ENCODE measurements around the gene RELL2. TPM values are rescaled to one million over a fixed set of nuclear protein-coding genes. Genes with fewer than 3 reads are reported as not detected.

Gene RELL2
- total and polyA plus RNA-seq, 2 experiments from 2014 or later, result 2.1 to 2.8 TPM

- Histone ChIP-seq H2AFZ (no peak overlapping the region), H3K4me3 (no peak overlapping the region), H3K79me2 (ENCODE audit: insufficient read depth) (peaks cover 16% of the 10 kb centered on the region), H3F3A (ENCODE audit: insufficient read depth) (peaks cover 14% of the 10 kb centered on the region; the same call in 1 of the 2 replicates), H3K4me1 (ENCODE audit: insufficient read depth) (peaks cover 12% of the 10 kb centered on the region), H3K27me3 (replicated peaks; ENCODE audit: insufficient read depth) (no peaks in the 10 kb centered on the region), H3K9me2 (ENCODE audit: insufficient read depth) (no peaks in the 10 kb centered on the region), H3K9ac (no peak overlapping the region), H4K20me1 (ENCODE audit: insufficient read depth) (no peaks in the 10 kb centered on the region), H3K27ac (no peak overlapping the region), H3K9me3 (ENCODE audit: low read depth) (no peaks in the 10 kb centered on the region), H3K36me3 (ENCODE audit: low read depth) (no peaks in the 10 kb centered on the region; the same call in 1 of the 2 replicates), H3K4me2 (ENCODE audit: unreplicated experiment) (no peak overlapping the region)
- TF ChIP-seq EZH2phosphoT487 (IDR thresholded peaks at IDR 0.05; ENCODE audit: insufficient read depth, low read depth), result no peak
- no peak for TF ChIP-seq EZH2 (IDR thresholded peaks at IDR 0.05; ENCODE audit: insufficient read depth, poor library complexity, severe bottlenecking)
- 95 to 100% methylated on average over 2 to 3 of the region's 3 CpGs for WGBS, 2 experiments (ENCODE audit: low coverage in 1 of 2, low lambda C conversion rate in 2 of 2, missing lambda C conversion rate in 2 of 2)
- no peak for DNase-seq
- in situ Hi-C loops (cut with MboI), result no loop called here
Measured at GRCh38 chr5:141640051-141640415, 3.2 kb downstream of the RELL2 start.

GRCh38 chr5:141640698-141641097 lies 3.9 kb downstream of the RELL2 start:
- Histone ChIP-seq H3F3A (ENCODE audit: insufficient read depth) (peaks cover 14% of the 10 kb centered on the region; the same call in 1 of the 2 replicates), H3K36me3 (ENCODE audit: low read depth) (peaks cover 3% of the 10 kb centered on the region; the same call in 1 of the 2 replicates), H3K9me2 (ENCODE audit: insufficient read depth) (no peaks in the 10 kb centered on the region), H3K79me2 (ENCODE audit: insufficient read depth) (peaks cover 9% of the 10 kb centered on the region), H3K27ac (no peak overlapping the region), H3K27me3 (replicated peaks; ENCODE audit: insufficient read depth) (no peaks in the 10 kb centered on the region), H2AFZ (no peak overlapping the region), H4K20me1 (ENCODE audit: insufficient read depth) (no peaks in the 10 kb centered on the region), H3K4me2 (ENCODE audit: unreplicated experiment) (no peak overlapping the region), H3K4me3 (no peak overlapping the region), H3K9ac (no peak overlapping the region), H3K4me1 (ENCODE audit: insufficient read depth) (peaks cover 6% of the 10 kb centered on the region), H3K9me3 (ENCODE audit: low read depth) (no peaks in the 10 kb centered on the region)
- no peak for TF ChIP-seq EZH2 (IDR thresholded peaks at IDR 0.05; ENCODE audit: insufficient read depth, poor library complexity, severe bottlenecking)
- no peak for TF ChIP-seq EZH2phosphoT487 (IDR thresholded peaks at IDR 0.05; ENCODE audit: insufficient read depth, low read depth)
- WGBS, 2 experiments (ENCODE audit: low coverage in 1 of 2, low lambda C conversion rate in 2 of 2, missing lambda C conversion rate in 2 of 2), result 85 to 88% methylated on average over 8 to 9 of the region's 9 CpGs
- DNase-seq, result no peak
- in situ Hi-C loops (cut with MboI), result no loop called here

- DNase-seq, result peak; percentile 80
- Histone ChIP-seq H3K79me2 (ENCODE audit: insufficient read depth) (no peaks in the 10 kb centered on the region), H2AFZ (no peak overlapping the region), H3K9me3 (ENCODE audit: low read depth) (no peaks in the 10 kb centered on the region), H3K4me2 (ENCODE audit: unreplicated experiment) (no peak overlapping the region), H4K20me1 (ENCODE audit: insufficient read depth) (no peaks in the 10 kb centered on the region), H3K4me1 (ENCODE audit: insufficient read depth) (peaks cover 5% of the 10 kb centered on the region; the same call in 1 of the 2 replicates), H3K9ac (no peak overlapping the region), H3F3A (ENCODE audit: insufficient read depth) (peaks cover 14% of the 10 kb centered on the region; the same call in 1 of the 2 replicates), H3K4me3 (no peak overlapping the region), H3K27ac (no peak overlapping the region), H3K27me3 (replicated peaks; ENCODE audit: insufficient read depth) (no peaks in the 10 kb centered on the region), H3K36me3 (ENCODE audit: low read depth) (peaks cover 5% of the 10 kb centered on the region; the same call in 1 of the 2 replicates), H3K9me2 (ENCODE audit: insufficient read depth) (no peaks in the 10 kb centered on the region)
- WGBS, 2 experiments (ENCODE audit: low coverage in 1 of 2, low lambda C conversion rate in 2 of 2, missing lambda C conversion rate in 2 of 2), result 74 to 83% methylated on average over 2 of the region's 2 CpGs
- in situ Hi-C loops (cut with MboI), result no loop called here
- TF ChIP-seq EZH2phosphoT487 (IDR thresholded peaks at IDR 0.05; ENCODE audit: insufficient read depth, low read depth), result no peak
- TF ChIP-seq EZH2 (IDR thresholded peaks at IDR 0.05; ENCODE audit: insufficient read depth, poor library complexity, severe bottlenecking), result no peak
Measured at GRCh38 chr5:141641634-141642267, 5.0 kb downstream of the RELL2 start.

- Histone ChIP-seq H2AFZ (no peak overlapping the region), H3K9me2 (ENCODE audit: insufficient read depth) (no peaks in the 10 kb centered on the region), H3K9ac (no peak overlapping the region), H3K4me1 (ENCODE audit: insufficient read depth) (peaks cover 5% of the 10 kb centered on the region; the same call in 1 of the 2 replicates), H3K27ac (no peak overlapping the region), H3K4me3 (no peak overlapping the region), H3K9me3 (ENCODE audit: low read depth) (no peaks in the 10 kb centered on the region), H3F3A (ENCODE audit: insufficient read depth) (peaks cover 14% of the 10 kb centered on the region; the same call in 1 of the 2 replicates), H3K27me3 (replicated peaks; ENCODE audit: insufficient read depth) (no peaks in the 10 kb centered on the region), H3K4me2 (ENCODE audit: unreplicated experiment) (no peak overlapping the region), H3K36me3 (ENCODE audit: low read depth) (peaks cover 5% of the 10 kb centered on the region; the same call in 1 of the 2 replicates), H4K20me1 (ENCODE audit: insufficient read depth) (no peaks in the 10 kb centered on the region), H3K79me2 (ENCODE audit: insufficient read depth) (peaks cover 5% of the 10 kb centered on the region)
- no peak for DNase-seq
- 88 to 92% methylated on average over 6 of the region's 6 CpGs for WGBS, 2 experiments (ENCODE audit: low coverage in 1 of 2, low lambda C conversion rate in 2 of 2, missing lambda C conversion rate in 2 of 2)
- in situ Hi-C loops (cut with MboI), result no loop called here
- TF ChIP-seq EZH2 (IDR thresholded peaks at IDR 0.05; ENCODE audit: insufficient read depth, poor library complexity, severe bottlenecking), result no peak
- TF ChIP-seq EZH2phosphoT487 (IDR thresholded peaks at IDR 0.05; ENCODE audit: insufficient read depth, low read depth), result no peak
Measured at GRCh38 chr5:141646026-141646425, 9.2 kb downstream of the RELL2 start.

Measured in GM23248 (cell line).